RWPE2 (cell line): ENCODE results near the gene CRADD.

Source experiments
- ATAC-seq: fragments of 200-7000 bp; cut with Tn5 transposase; 3 replicates; pipeline ENCODE4 v1.9.1; 2021; ENCODE audit warnings: low read depth
- DNase-seq: peaks from one replicate; pipeline ENCODE4 v3.0.0-alpha.2; 2020; ENCODE audit warnings: low spot score
- H3K27ac ChIP-seq: fragments of 450-650 bp; 2 replicates; pipeline ENCODE4 v1.5.1; 2017; ENCODE audit warnings: mild to moderate bottlenecking; ENCODE audit not compliant: poor library complexity, severe bottlenecking
- H3K27me3 ChIP-seq: fragments of 250-450 bp; sonication (Bioruptor Pico); 2 replicates; pipeline ENCODE4 v1.5.1; 2021; ENCODE audit warnings: mild to moderate bottlenecking, moderate library complexity; ENCODE audit not compliant: insufficient read depth, poor library complexity, severe bottlenecking
- H3K36me3 ChIP-seq: fragments of 250-450 bp; sonication (Bioruptor Pico); 2 replicates; pipeline ENCODE4 v1.5.1; 2020; ENCODE audit warnings: low read depth, mild to moderate bottlenecking, moderate library complexity
- H3K4me1 ChIP-seq: fragments of 250-450 bp; sonication (Bioruptor Pico); 2 replicates; pipeline ENCODE4 v1.5.1; 2021; ENCODE audit warnings: mild to moderate bottlenecking, moderate library complexity; ENCODE audit not compliant: insufficient read depth, poor library complexity, severe bottlenecking
- H3K4me3 ChIP-seq: fragments of 250-450 bp; sonication (Bioruptor Pico); 2 replicates; pipeline ENCODE4 v1.5.1; 2021; ENCODE audit warnings: mild to moderate bottlenecking, moderate library complexity; ENCODE audit not compliant: severe bottlenecking
- H3K9me3 ChIP-seq: fragments of 250-450 bp; sonication (Bioruptor Pico); 2 replicates; pipeline ENCODE4 v1.5.1; 2021; ENCODE audit warnings: mild to moderate bottlenecking, moderate library complexity; ENCODE audit not compliant: severe bottlenecking
- CTCF ChIP-seq: fragments of 450-650 bp; IDR thresholded peaks from one replicate; pipeline ENCODE4 v1.5.1; 2017; ENCODE audit warnings: mild to moderate bottlenecking, moderate library complexity; ENCODE audit not compliant: poor library complexity, severe bottlenecking

Gene CRADD

GRCh38 chr12:93802698-93803423 is 125.7 kb downstream of the CRADD start:
- Histone ChIP-seq H3K9me3 (no peaks in the 10 kb centered on the region), H3K27ac (peak overlapping the region; percentile 79), H3K36me3 (no peaks in the 10 kb centered on the region), H3K4me3 (no peak overlapping the region), H3K27me3 (no peaks in the 10 kb centered on the region), H3K4me1 (peaks cover 37% of the 10 kb centered on the region)
- DNase-seq (no peak), ATAC-seq (no peak)
- TF ChIP-seq CTCF, result no peak

GRCh38 chr12:93803424-93803807 is 126.2 kb downstream of the CRADD start:
- no peak overlapping the region for H3K4me3 ChIP-seq
- H3K9me3 ChIP-seq, result no peaks in the 10 kb centered on the region
- peak overlapping the region; percentile 79 for H3K27ac ChIP-seq
- ATAC-seq, result peak; percentile 60
- H3K36me3 ChIP-seq, result no peaks in the 10 kb centered on the region
- DNase-seq, result no peak
- H3K4me1 ChIP-seq, result peaks cover 32% of the 10 kb centered on the region
- TF ChIP-seq CTCF, result no peak
- H3K27me3 ChIP-seq, result no peaks in the 10 kb centered on the region

GRCh38 chr12:93804392-93805179 is 127.4 kb downstream of the CRADD start:
- no peak for DNase-seq
- H3K4me1 ChIP-seq, result peaks cover 29% of the 10 kb centered on the region
- no peaks in the 10 kb centered on the region for H3K27me3 ChIP-seq
- peak; percentile 74 for ATAC-seq
- no peaks in the 10 kb centered on the region for H3K9me3 ChIP-seq
- H3K27ac ChIP-seq, result peak overlapping the region; percentile 79
- no peak overlapping the region for H3K4me3 ChIP-seq
- TF ChIP-seq CTCF, result no peak
- no peaks in the 10 kb centered on the region for H3K36me3 ChIP-seq

GRCh38 chr12:93805736-93806141 is 128.6 kb downstream of the CRADD start:
- H3K9me3 ChIP-seq, result no peaks in the 10 kb centered on the region
- H3K36me3 ChIP-seq, result no peaks in the 10 kb centered on the region
- H3K4me1 ChIP-seq, result peaks cover 40% of the 10 kb centered on the region
- no peak for TF ChIP-seq CTCF
- DNase-seq (no peak), ATAC-seq (no peak)
- H3K4me3 ChIP-seq, result no peak overlapping the region
- H3K27ac ChIP-seq, result peak overlapping the region; percentile 79
- H3K27me3 ChIP-seq, result no peaks in the 10 kb centered on the region
